Stimulated activated CD4-positive, alpha-beta T cell treated with anti-CD3 and anti-CD28 coated beads, Interleukin-1b, Interleukin-23, amount 100 ng/mL, for 1 hour (primary cell): ENCODE data around the gene ARR3.
"Not testable (repeated sequence)": the region's sequence is repeated elsewhere in the genome, so short reads cannot be mapped to it uniquely, and the experiment has no call there.

Experiments
- DNase-seq, 2 donors: peaks; one replicate each; pipeline ENCODE4 v3.0.0-alpha.2; 2020; ENCODE audit warnings: low read depth in 2 of 2

ARR3 gene

GRCh38 chrX:70268034-70268433 is at the start of gene ARR3:
Gene ARR3, plus strand, starts transcription at chrX:70268334. Its CDS starts 1,052 bp downstream, at chrX:70269386.
- DNase-seq: no peak

- DNase-seq: no peak
Measured at GRCh38 chrX:70219938-70220764, 48.0 kb upstream of the ARR3 start.

GRCh38 chrX:70226048-70226447 is 42.1 kb upstream of the ARR3 start:
- no peak for DNase-seq

GRCh38 chrX:70226687-70227086 is 41.4 kb upstream of the ARR3 start:
- no peak for DNase-seq

DNA sequence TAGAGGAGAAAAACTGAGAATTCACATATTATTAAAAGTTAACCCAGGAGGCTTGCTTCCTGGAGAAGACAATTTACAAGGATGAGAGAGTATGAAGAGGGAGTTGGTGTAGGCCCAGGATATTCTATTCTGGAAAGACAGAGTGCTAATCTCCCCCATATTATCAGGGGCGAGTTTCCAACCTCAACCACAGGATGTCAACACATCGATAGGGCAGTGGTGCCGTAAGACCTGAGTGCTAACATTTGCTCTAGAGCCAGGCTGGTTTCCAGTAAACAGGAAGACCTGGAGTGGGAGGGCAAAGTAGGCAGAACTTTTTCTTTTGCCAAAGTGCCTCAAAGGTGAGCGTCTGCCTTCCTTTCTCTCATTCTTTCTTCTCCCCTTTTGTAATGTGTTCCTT is 36.5 kb upstream of the ARR3 start:
- no peak for DNase-seq

DNA sequence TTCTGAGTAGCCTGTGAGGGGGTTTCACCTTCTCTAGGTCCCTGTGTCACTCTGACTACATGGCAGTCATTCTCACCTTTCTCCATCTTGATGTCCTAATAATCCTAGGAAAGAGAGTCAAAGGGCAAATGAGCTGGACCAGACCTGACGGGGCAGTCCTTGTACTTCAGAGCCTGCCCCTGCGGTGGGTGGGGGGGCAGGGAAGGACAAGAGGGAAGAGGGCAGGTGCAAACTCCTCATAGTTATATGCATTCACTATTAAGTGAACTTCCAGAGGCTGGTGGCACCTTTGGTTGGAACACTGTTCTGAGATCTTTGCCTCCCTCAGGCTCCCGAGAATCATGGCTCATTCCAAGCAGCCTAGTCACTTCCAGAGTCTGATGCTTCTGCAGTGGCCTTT is 33.8 kb upstream of the ARR3 start, which contains the start of gene AWAT1:
Gene AWAT1 (plus strand): TSS at position 301 of the 400 bp plus-strand sequence. CDS start 41 bp downstream, at position 342.
- DNase-seq: no peak

- DNase-seq: no peak
Measured at GRCh38 chrX:70240751-70241150, 27.4 kb upstream of the ARR3 start.

- DNase-seq: no peak
Measured at GRCh38 chrX:70241501-70241900, 26.6 kb upstream of the ARR3 start.

DNA sequence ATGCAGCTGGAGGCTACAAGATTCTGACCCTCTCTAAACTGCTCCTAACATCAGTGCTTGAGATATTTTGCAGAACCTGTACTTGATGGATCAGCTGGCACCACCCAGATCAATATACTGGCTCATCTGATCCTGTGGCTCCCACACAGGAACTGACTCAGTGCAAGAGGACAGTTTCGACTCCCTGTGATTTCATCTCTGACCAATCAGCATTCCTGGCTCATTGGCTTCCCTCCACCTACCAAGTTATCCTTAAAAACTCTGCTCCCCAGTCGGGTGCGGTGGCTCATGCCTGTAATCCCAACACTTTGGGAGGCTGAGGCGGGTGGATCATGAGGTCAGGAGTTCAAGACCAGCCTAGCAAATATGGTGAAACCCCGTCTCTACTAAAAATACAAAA is 24.5 kb upstream of the ARR3 start:
- DNase-seq: not testable (repeated sequence)

- DNase-seq: no peak
Measured at GRCh38 chrX:70244881-70245280, 23.3 kb upstream of the ARR3 start.

DNA sequence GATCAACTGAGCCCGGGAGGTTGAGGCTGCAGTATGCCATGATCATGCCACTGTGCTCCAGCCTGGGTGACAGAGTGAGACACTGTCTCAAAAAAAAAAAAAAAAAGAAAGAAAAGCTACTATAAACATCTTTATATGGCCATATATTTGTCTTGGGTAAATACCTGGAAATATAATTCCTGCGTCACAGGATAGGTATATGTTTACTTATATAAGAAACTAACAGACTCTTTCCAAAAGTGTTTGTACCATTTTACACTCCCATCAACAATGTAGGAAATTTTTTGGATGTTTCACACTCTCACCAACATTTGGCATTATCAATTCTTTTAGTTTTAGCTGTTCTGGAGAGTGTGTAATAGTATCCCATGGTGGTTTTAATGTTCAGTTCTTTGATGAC is 20.9 kb upstream of the ARR3 start:
- DNase-seq: no peak

DNA sequence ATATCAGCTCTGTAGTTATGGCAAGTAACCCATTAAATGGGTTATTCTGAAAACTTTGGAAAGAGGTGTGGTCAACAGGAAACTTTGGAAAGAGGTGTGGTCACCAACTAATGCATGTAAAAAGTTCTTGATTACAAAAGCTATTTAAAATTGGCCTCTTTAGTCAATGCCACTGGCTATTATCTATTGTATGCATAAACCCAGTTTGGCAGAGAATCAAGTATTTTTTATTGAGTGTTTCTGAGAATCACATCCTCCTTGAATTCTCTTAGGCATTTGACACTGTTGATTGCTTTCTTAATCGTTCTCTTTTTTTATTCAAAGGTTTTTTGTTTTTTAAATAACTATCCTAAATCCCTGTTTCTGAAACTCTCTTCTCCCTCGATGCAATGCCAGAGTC is 15.6 kb upstream of the ARR3 start:
- DNase-seq: no peak

- no peak for DNase-seq
Measured at GRCh38 chrX:70253377-70254062, 14.6 kb upstream of the ARR3 start.

DNA sequence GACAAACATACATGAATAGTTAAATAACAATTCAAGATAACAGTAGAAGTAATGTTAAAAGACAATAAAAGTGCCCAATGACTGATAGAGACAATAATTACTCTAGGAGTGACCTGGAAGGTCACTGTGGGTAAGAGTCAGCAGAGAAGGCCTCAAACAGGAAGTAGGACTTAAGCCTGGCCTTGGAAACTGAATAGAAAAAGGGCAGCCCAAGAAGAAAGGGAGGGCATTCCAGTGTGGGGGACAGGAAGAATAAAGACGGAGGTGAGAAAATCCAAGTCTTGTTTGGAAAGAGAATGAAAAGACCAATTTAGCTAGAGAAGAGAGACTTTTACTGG is 14.1 kb upstream of the ARR3 start:
- no peak for DNase-seq

DNA sequence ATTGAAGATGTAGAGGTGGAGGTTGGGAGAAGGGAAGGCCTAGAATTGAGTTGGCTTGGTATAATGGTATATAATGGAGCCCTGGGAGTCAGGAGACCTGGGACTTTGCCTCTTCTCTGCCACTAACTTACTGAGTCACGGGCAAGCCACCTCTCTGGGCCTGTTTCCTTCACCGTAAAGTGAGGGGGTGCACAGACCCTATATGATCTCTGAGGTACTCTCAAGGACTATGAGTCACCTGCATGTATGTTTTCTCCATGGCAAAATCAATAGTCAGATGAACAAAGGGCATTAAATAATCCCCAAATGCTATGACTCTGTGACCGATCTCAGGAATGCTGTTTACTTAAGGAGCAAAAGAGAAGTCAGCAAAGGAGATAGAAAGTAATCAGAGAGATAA is 13.2 kb upstream of the ARR3 start:
- DNase-seq: no peak

DNA sequence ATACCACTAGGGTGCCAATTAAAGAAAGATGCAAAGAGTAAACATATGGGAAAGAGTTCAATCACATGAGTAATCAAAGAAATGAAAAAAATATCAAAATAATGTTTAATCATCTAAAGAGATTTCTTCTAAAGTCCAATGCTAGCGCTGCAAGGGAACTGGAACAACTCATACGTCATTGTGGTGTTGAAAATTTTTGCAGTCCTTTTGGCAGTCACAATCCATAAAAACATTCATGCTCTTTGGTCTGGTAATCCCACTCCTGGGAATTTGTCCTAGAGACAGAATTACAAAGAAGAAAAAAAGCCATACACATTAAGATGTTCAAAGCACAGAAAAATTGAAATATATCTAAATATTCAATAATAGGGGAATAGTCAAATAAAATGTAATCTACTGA is 12.7 kb upstream of the ARR3 start:
- DNase-seq: no peak

GRCh38 chrX:70257423-70258288 is 10.5 kb upstream of the ARR3 start:
- no peak for DNase-seq

DNA sequence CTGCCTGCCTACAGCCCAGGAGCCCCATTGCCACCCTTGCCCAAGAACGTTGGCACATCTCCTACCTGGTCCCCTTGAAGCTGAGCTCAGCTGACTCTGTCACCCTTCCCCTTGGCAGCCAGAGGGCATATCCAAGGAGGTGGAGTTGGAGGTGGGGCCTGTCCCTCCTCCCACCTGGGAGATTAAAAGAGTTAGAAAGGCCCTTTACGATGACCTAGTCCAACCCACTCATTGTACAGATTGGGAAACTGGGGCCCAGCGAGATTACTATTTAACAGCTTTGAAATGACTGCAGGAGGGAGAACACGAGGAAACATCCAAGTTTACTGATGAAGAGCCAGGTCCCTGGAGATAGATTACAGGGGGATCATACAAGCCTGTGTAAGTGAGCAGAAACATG is 8.0 kb upstream of the ARR3 start, which contains the start of gene P2RY4:
Gene P2RY4 (minus strand): TSS at position 101 of the 400 bp plus-strand sequence. CDS start 580 bp downstream, outside the sequence.
- no peak for DNase-seq

- no peak for DNase-seq
Measured at GRCh38 chrX:70262952-70263567, 5.1 kb upstream of the ARR3 start.

GRCh38 chrX:70264784-70265183 is 3.4 kb upstream of the ARR3 start:
- no peak for DNase-seq

DNA sequence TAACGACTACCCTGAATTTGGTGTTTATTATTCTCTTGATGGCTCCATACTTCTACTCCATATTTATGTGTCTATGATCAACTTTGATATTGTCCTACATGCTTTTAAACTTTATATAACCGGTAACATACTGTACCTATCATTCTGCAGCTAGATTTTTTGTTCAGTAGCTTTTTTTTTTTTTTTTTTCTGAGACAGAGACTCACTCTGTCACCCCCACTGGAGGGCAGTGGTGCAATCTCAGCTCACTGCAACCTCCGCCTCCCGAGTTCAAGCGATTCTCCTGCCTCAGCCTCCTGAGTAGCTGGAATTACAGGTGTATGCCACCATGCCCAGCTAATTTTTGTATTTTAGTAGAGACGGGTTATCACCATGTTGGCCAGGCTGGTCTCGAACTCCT is 5.9 kb downstream of the ARR3 start:
- not testable (repeated sequence) for DNase-seq

GRCh38 chrX:70279081-70279480 is 10.9 kb downstream of the ARR3 start:
- no peak for DNase-seq
